ENCODE results near the gene HGFAC.

Gene HGFAC

DNA sequence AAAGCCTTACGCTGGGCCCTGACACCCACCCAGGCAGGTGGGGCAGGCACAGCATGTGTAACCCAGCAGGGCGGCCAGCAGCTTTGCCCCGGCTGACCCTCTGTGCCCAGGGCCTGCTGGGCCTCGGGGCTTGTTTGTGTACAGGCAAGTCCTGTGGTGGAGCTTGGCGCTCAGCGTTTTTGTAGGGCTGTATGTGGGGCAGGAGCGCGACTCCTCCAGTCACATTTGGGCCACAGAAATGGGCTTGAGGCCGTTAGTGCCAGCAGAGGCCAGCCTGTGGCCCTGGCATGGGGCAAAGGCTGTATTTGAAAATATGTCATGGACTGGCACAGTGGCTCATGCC is 14.7 kb upstream of the HGFAC start:
- DNase-seq: no peak

DNA sequence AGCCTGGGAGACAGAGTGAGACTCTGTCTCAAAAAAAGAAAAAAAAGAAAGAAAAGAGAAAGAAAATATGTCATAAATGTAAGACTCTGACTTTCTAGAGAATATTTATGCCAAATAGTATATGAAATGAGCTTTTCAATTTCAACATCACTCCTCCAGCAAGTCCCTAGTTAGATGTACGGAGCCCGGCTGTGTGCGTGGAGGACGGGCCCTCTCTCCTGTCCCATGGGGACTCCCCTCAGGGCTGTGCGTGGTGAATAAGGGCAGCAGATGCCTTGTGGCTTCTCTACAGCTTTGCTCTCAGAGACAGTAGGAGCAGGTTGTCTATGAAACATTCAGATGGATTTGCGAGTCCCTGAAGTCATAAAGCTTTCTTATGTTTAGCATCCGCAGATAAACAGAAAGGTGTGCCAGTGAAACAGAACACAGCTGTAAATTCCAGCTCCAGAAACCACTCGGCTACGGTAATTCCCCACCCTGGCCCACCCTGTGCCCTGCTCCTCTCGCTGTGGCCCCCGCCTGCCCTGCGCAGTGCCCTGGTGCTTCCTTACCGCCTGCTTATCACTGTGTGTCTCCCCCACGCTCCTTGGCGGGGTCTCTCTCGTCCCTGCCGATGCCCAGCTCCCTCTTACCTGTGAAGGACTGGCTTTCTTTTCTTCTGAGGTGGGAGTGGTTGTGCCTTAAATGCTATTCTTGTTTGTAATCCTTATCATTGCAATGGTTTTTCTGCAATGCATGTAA is 13.9 kb upstream of the HGFAC start:
- no peak for DNase-seq

DNA sequence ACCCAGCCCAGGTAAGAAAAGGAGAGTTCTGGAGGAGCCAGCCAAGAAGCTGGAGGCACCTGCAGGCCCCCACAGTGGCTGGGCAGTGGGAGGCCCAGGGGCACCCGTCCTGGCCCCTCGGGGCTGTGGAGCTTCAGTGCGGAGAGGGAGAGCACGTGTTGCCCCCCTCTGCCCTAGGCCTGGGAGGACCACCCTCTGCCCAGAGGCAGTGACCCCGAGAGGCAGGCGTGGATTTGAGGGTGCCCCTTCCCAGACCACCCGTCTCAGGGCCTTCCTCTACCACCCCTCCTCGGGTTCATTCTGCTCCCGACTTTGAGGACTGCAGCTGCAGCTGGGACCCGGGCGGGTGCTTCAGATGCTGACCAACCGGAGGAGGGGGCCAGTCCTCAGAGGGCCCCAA is 12.1 kb upstream of the HGFAC start:
- no peak for DNase-seq

DNA sequence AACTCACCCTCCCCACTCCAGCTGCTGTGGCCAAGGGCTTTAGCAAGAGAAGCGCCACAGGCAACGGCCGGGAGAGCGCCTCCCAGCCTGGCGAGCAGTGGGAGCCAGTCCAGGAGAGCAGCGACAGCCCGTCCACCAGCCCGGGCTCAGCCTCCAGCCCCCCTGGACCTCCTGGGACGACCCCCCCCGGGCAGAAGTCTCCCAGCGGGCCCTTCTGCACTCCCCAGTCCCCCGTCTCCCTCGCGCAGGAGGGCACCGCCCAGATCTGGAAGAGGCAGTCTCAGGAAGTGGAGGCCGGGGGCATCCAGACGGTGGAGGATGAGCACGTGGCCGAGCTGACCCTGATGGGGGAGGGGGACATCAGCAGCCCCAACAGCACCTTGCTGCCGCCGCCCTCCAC is 11.2 kb upstream of the HGFAC start:
- no peak for DNase-seq

DNA sequence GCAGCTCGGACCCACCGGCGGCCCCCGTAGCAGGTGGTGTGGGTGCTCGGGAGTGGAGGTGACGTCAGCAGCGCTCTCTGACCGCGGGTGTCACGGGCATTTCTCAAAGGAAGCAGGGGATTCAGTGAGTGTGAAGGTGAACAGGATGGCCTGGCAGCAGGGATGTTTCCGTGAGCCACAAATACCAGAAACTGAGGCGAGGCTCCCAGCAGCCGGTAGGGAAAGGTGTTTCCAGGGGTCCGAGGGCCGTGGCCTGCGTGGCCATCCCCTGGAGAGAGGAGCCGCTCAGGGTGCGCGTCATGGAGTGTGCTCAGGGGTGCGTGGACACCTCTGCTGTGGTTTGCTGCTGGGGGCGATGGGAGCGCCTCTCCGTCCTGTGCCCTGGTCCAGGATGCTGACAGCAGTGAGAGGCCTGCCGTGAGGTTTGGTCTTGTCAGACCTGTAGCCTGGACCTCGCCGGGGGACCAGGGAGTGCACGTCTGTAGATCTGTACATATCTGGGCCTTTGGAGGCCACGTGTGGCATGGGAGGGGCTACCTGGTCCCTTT is 10.2 kb upstream of the HGFAC start:
- DNase-seq: no peak

DNA sequence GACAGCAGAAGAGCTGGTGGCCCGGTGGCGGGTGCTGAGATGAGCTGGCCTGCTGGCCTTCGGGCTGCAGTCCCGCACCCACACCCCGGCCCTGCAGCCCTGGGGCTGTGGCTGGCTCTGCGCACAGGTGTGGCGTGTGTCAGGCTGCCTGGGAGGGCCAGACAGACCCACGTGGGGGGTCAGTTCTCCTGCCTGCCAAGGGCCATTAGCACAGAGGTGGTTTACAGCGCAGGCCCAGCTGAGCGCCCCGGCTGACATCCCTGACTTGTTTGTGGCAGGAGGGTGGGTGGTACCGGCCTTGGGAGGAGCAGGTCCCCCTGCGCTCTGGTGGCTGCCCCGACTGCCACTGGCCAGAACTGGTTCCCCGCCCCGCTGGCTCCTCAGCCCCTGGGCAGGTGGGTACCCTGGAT is 9.4 kb upstream of the HGFAC start:
- no peak for DNase-seq

DNA sequence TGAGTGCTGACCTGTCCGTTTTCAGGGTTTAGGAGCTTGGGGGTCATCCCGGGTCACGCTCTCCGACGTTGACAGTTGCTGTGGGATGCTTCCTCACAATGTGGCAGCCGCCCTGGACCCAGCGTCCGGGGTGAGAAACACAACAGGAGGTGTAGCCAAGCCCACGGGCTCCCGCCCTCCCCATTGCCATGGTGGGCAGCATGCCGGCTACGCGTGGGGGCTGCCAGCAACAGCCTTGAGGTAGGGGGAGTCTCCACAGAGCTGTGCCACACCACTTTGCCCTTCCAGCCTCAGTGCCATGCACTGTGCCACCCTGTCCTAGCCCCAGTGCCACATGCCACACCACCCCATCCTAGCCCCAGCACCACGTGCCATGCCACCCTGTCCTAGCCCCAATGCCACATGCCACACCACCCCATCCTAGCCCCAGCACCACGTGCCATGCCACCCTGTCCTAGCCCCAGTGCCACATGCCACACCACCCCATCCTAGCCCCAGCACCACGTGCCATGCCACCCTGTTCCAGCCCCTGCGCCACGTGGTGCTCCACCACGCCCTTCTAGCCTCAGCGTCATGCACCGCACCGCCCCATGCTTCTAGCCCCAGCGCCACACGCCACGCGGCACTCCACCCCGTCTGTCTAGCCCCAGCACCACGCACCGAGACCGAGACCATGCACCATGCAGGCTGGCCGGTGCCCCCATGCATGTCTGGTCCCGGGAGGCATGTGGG is 8.5 kb upstream of the HGFAC start:
- no peak for DNase-seq

DNA sequence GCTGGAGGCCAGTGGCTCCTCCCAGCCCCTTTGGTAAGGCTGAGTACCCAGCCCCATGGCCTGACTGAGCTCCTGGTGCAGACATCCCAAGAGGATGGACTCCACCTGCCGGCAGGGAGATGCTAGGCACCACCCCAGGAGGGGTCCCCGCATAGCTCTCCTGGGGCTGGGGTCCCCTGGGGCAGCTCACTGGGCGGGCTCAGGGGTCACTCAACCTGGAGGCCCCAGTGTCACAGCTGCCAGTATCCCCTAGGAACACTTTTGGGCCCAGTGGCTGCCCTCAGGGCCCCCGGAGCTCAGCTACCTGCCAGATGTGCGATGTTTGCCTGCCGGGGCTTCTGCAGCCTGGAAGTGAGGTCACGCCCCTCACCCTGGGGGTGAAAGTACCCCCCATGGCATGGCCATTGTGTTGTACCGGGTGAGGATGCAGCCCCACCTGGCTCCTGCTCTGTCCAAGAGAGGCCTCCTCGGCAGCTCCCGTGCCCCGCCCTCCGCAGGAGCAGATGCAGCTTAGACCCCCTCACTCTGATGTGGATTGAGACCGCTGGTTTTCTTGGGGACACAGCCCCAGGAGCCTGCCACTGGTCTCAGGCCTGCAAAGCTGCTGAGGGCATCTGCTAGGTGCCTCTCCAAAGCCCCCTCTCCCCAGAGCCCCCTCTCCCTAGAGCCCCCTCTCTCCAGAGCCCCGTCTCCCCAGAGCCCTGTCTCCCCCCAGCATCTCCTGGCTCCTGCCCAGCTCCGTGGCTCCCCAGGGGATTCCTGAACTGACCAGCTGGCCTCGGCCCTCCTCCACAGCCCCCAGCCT is 6.7 kb upstream of the HGFAC start:
- DNase-seq: no peak

DNA sequence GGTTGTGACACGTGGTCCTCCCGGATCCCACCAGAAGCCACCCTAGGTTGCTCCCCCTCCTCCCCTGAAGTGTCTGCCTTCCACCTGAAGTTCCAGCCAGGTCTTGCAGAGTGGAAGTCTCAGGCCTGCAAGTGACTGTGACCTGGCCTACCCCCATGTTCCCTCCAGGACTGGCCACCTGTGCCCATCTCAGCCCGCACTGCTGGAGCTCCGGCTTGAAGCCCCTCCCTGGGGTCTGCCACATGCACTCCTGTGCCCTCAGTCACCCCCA is 6.1 kb upstream of the HGFAC start:
- DNase-seq: no peak

DNA sequence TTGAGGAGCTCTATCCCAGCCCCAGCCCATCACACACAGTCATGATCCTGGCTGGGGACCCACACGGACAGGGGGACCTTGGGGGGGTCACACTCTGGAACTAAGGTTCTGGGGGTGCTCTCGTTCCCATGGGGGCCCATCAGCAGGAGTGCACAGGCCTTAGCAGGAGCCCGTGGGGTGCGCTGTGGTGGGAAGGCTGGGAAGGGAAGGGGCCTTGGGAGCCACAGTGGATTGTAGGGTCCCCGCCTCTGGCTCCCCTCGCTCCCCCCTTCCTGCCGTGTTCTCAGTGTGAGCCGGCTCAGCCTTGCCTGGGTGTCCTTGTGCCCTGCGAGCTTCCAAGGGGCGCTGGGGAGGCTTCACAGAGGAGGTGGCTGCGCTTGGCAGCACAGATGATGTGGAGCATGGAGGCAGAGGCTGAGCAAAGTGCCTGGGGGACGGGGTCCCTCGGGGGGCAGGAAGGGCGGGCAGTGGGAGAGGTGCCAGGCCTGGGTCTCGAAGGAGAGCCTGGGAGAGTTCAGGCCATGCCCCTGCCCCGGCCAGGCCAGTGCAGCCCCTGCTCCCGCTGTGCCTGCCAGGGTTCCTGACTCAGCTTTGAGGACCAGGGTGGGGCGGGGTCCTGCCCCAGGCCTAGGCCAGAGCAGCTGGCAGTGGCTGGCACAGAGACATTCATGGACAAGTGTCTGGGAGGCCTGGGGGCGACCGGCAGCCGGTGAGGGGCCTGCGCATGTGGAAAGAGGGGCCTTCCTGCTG is 5.5 kb upstream of the HGFAC start:
- DNase-seq: no peak

DNA sequence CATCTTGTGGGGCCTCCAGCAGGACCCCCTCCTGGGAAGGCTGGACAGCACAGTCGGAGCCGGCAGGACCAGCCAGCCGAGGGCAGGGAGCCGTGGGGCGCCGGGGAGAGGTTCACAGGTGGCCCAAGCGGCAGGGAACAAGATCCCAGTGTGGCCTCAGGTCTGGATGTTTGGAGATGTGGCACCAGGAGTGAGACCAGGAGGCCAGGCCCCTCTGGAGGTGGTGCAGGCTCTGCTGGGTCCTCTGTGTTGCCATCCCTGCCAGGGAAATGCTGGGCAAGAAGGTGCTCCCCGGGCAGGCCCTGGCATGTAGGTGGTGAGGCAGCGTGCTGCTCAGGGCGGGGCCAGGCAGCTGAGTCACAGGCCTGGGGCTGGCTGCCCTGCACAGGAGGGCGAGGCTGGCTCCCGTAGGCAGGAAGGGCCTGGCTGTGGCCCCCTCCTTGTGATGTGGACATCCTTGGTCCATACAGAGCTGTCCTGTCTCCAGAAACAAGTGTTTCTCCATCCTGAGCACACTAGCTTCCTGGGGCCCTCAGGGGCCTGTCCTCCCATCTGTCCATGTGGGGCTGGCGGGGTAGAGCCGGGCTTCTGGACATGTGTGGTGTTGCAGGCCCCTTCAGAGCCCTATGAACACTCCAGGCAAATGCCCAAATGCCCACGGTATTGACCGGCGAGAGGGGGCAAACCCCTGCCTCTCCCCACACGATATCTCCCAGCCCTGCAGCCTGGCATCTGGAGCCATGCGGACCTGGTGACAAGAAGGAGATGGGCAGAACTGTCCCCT is 4.8 kb upstream of the HGFAC start:
- DNase-seq: no peak

DNA sequence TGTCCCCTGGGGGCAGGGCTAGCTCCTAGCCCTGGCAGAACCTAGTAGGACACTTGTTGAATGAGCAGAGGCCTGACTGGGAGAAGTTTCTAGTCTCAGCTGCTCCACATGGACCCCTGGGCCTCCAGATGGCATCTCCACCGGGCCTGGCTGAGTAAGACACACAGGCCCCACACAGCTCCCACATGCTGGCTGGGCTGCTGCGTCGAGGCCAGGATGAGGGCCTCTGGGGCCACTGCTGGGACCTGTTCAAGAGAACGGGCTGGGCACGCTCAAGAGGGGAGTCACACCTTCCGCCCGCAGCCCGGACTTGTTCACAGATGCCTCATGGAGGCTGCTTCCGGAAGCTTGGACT is 4.2 kb upstream of the HGFAC start:
- no peak for DNase-seq

DNA sequence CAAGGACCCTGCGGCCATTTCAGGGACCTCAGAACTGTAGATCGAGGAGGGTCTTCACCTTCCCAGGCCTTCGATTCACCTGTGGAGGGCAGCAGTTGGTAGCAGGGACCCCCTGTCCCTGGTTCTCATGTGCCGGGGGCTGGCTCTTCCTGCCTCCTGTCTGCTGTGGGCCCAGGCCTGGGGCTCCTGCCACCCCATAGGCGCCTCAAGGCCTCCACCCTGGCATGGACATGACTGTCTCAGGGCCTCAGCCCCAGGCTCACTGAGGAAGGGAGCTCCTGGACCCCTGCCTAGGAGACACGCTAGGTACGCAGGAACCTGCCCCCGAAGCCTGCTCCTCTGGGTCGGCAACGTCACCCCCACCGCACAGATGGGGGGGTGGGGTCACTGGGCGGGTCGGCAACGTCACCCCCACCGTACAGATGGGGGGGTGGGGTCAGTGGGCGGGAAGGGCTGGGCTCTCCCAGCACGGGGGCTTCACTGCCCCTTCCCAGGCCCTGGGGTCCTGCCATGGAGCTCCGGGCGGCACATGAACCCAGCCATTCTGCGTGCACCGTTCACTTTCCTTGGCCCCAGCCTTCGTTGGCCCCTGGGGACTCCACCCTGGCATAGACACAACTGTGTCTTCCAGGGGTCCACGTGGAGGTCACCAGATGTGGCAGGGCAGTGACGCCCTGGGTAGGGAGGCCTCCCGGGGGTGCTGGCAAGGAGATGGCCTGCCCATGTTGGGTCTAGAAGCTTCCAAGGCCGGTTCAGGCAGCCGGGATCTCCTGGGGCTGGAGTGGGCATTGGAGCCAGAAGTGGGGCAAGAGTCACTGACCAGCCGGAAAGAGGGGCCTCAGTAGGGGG is 3.5 kb upstream of the HGFAC start:
- no peak for DNase-seq

DNA sequence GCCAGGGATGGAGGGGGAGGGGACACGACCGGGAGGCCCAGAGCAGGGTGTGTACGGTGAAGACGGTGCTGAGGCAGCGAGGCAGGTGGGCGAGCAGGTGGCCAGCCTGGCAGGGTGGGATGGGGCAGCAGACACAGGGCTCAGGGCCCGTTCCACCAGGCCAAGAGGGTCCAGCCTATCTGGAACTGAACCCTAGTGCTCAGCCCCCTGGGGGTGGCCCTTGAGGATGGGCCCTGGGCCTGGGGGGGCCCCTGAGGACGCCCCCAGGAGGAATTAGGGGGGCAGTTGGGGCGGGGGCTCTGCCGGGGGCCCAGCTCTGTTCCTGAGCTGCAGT is 3.0 kb upstream of the HGFAC start:
- DNase-seq: no peak

DNA sequence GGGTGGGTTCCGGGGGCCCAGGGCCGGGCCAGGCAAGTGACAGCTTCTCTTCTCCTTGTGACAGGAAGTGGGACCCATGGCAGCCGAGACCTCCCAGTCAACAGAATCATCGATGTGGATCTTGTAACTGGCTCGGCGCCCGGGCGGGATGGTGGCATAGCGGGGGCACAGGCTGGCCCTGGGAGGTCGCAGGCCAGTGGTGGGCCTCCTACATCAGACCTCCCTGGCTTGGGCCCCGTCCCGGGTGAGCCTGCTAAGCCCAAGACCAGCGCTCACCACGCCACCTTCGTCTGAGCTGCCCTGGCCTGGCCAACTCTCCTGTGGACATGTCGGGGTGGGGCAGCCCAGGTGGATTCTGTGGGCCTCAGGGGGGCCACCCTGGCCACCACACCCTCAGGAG is 2.4 kb upstream of the HGFAC start:
- no peak for DNase-seq

DNA sequence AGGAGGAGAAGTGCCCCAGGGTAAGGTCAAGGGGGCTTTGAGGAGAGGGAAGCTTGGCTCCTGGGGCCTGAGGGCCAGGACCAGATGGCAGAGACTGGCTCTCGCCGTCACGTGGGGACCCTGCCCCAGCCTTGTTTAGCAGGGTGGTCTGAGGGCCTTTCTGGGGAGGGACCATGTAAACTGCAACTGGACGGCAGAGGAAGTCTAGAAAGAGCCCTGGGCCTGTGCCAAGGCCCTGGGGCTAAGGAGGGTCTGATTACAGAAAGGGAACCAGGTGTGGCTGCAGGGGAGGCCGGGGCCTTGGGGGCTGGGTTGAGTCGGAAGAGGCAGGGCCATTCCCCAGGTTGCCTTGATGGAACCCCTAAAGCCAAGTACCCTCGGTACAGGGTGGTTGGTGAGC is 1.8 kb upstream of the HGFAC start:
- DNase-seq: no peak

DNA sequence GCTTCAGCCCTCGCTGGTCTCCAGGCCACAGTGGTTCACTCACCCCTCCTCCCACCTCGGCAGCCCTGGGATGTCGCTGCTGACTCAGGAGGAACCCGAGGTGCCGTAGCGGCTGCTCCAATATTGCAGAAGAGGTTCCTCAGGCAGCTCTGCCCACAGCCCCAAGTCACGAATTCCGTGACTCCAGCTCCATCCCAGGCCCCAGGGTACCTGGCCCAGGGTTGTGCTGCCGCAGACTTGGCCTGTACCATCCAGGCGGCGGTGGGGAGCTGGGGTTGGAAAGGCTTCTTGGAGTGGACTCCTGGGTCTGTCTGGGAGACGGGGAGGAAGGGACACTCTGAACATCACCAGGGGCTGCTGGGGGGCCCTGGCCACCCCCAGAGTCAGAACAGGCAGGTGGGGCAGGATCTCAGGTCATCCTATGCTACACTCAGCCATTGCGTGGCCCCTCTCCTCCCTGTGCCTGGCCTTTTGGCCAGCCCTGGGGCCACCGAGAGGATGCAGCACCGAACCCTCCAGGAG is 728 bp upstream of the HGFAC start:
- no peak for DNase-seq

DNA sequence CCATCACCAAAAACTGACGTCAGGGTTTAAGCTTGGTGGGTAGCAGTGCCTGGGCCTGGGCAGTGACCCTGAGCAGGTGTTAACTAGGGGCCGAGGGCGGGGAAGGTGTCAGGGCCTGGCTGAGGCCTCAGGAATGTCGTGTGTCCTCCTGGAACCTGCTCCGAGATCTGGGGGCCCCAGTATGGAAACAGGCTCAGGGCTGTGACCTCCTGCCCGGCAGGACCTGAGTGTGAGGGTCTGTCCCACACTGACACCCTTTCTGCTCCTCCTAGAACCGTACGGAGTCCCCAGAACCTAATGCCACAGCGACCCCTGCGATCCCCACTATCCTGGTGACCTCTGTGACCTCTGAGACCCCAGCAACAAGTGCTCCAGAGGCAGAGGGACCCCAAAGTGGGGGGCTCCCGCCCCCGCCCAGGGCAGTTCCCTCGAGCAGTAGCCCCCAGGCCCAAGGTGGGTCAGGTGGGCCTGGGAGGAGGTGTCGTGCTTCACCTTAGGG is 741 bp downstream of the HGFAC start:
- no peak for DNase-seq

DNA sequence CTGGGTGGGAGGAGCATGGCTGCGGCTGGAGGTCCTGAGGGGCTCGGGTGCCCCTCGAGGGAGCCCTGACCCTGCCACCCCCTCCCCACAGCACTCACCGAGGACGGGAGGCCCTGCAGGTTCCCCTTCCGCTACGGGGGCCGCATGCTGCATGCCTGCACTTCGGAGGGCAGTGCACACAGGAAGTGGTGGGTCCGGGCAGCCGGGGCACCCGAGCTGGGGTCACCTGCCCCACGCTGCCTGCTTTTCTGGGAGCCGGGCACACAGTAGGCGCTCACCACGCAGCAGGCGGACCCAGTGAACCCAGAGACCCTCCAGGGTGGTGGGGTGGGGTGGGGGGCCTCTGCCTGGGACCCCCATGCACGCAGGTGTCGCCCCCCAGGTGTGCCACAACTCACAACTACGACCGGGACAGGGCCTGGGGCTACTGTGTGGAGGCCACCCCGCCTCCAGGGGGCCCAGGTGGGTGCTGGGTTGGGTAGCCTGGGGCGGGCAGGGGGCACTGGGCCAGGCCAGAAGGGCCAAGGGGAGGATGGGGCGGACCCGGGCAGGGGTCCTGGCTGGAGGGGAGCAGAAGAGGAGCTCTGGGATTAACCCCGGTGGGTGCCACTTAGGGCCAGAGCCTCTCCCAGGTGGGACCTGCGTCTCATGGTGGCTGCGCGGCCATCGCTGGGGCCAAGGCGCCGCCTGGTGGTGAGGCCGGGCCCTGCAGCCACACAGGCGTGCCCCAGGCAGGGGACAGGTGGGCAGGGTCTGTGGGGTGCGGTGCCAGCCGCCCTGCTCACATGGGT is 1.4 kb downstream of the HGFAC start:
- DNase-seq: peak; percentile 10 to 67 (median 50)

DNA sequence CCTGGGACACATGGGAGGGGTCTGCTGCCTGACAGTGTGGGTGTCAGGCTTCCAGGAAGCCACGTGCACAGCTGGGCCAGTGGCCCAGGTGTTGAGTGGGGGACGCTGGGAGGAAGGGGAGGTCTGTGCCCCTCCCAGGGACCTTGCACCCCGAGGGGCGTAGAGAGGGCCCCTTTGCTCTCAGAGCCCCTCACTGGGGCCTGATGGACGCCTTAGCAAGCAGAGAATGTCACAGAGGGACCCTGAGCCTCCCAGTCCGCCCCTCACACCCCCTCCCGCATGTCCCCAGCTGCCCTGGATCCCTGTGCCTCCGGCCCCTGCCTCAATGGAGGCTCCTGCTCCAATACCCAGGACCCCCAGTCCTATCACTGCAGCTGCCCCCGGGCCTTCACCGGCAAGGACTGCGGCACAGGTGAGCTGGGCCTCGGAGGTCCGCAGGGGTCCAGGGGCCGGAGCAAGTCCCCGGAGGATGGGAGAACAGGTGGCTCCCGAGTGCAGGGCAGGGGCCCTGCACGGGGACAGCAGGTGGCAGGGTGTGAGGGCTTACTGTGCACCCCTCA is 2.1 kb downstream of the HGFAC start:
- no peak for DNase-seq

All from activated naive CD4-positive, alpha-beta T cell (primary cell).